ENCODE data around the gene RLF.

RLF gene

DNA sequence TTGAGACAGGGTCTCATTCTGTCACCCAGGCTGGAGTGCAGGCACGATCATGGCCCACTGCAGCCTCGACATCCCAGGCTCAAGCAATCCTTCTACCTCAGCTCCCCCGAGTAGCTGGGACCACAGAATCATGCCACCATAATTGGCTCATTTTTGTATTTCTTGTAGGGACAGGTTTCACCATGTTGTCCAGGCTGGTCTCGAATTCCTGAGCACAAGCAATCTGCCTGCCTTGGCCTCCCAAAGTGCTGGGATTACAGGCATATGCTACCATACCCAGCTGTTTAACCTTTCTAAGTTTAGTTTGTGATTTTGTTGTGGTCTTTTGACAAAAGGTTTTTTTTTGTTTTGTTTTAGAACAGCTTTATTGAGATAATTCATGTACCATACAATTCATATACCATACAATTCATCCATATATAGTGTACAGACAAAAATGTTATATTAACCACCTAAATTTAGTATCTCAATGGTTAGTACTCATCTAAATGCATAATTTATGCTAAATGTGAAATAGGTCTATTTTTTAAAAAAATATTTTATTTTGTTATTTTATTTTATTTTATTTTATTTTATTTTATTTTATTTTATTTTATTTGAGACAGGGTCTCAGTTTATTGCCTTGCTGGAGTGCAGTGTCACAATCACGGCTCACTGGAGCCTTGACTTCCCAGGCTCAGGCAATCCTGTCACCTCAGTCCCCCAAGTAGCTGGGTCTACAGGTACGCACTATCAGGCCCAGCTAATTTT is 105.8 kb downstream of the RLF start:
- no peak for DNase-seq
- intact Hi-C loops (cut with DNase I) = no loop called here

GRCh38 chr1:40267767-40268187 is 106.6 kb downstream of the RLF start:
- intact Hi-C loops (cut with DNase I) = no loop called here
- no peak for DNase-seq

DNA sequence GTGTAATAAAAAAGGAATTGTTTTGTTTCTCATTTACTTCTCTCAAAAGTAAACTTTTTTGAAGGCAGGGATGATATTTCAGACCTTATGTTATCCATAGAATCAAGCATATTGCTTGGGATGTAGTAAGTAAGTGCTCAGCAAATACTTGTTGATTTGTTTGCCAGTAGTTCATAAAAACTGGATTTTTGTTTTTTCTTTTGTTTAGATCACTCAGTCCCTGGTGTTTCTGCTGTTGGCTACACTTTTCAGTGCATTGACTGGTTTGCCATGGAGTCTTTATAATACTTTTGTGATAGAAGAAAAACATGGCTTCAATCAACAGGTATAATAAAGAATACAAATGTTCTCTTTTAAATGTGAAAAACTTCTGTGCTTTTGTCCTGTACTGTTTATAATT is 107.0 kb downstream of the RLF start:
- intact Hi-C loops (cut with DNase I) = no loop called here
- DNase-seq = no peak

DNA sequence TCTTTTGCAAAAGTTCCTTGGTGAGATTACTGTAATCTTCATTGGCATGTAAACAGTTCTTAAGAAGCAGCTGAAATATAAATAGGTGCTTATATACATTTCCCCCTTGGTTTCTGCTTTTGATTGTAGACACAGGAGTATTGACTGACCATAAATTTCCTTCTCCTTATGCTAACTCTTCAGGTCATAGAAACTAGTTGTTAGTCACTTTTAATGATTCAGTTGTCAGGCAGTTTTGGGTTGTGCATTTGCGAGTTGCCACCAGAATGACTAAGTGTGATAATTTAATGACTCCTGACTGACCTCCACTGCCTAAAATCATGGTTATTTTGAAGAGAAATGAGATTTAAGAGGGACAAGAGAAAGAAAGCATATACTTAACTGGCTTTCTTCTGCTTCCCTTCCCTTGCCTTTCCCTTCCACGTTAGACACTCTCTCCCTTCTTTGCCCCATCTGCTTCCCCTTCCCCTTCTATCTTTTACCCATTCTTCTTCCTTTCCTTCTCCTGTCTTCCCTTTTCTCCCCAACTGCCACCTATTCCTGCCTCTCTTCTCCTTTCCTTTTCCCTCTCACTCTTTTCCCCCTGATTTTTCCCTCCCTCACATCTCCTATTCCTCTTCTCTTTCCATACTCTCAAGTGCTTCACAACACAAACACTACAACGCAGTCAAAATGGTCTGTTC is 109.1 kb downstream of the RLF start:
- no peak for DNase-seq
- intact Hi-C loops (cut with DNase I) = no loop called here

DNA sequence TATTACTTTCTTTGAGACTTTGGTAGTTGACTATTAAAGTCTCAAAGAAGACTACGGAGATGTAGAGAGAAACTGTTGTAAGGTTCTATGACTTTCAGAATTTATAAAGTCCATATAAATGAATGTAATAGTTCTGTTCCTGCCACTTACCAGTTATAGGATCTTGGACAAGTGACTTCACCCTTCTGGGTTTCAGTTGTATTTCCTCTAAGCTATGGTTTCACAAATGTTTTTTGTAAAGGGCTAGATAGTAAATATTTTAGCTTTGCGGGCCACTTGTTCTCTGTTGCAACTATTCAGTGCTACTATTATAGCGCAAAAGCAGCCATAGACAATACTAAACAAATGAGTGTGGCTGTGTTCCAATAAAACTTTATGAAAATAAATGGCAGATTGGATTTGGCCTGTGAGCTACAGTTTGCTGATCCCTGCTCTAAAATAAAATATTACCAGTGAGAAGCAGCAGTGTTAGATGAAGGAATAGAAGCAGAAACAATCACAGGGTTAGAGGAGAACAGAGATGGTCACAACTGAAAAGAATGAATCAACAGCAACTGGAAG is 111.5 kb downstream of the RLF start:
- no peak for DNase-seq
- intact Hi-C loops (cut with DNase I) = no loop called here

GRCh38 chr1:40273547-40274166 is 112.5 kb downstream of the RLF start:
- intact Hi-C loops (cut with DNase I) = no loop called here

GRCh38 chr1:40274331-40274730 is 113.1 kb downstream of the RLF start:
- no peak for DNase-seq
- intact Hi-C loops (cut with DNase I) = no loop called here

More at GRCh38 chr1:40273547-40274166, 112.5 kb downstream of the RLF start:
- no peak for DNase-seq

- no peak for DNase-seq
- intact Hi-C loops (cut with DNase I) = no loop called here
Measured at GRCh38 chr1:40276122-40276521, 114.9 kb downstream of the RLF start.

- DNase-seq = no peak
- intact Hi-C loops (cut with DNase I) = no loop called here
Measured at GRCh38 chr1:40281853-40282252, 120.7 kb downstream of the RLF start.
